GM12892 (cell line): Measurements from ENCODE around the gene MPV17L2.

Experiments
- POLR2A ChIP-seq: IDR thresholded peaks from 2 replicates; pipeline ENCODE4 v1.6.1; 2011; ENCODE audit warnings: low read depth, low read length, control low read depth
- POLR2AphosphoS5 ChIP-seq: IDR thresholded peaks from 2 replicates; pipeline ENCODE4 v1.6.1; 2011; ENCODE audit warnings: low read depth, low read length, control low read depth
- TAF1 ChIP-seq: IDR thresholded peaks from 2 replicates; pipeline ENCODE4 v1.6.1; 2011; ENCODE audit warnings: low read depth, mild to moderate bottlenecking, control low read depth, low read length, borderline replicate concordance

- TF ChIP-seq TAF1: no peak
- no peak for TF ChIP-seq POLR2A
- TF ChIP-seq POLR2AphosphoS5: no peak
Observed at GRCh38 chr19:18144906-18145305, 48.1 kb upstream of the MPV17L2 start.
